Measurements from ENCODE around the gene SH3BGRL. TPM values are rescaled to one million over a fixed set of nuclear protein-coding genes. Genes with fewer than 3 reads are reported as not detected.

Gene SH3BGRL
- polyA plus RNA-seq (2012; rRNA removed), result 43.6 and 56.6 TPM in 2 replicates
- polyA plus RNA-seq (2012; cell fraction: cytosol; rRNA removed), result 76.5 and 107 TPM in 2 replicates
- 14.7 and 19.0 TPM in 2 replicates for polyA plus RNA-seq (2012; cell fraction: nucleus; rRNA removed)

GRCh38 chrX:81201671-81202455, at the start of gene SH3BGRL, which contains the start of gene HMGN5:
SH3BGRL (plus strand) TSS chrX:81202102; CDS start chrX:81202201, 99 bp downstream.
HMGN5 (minus strand) TSS chrX:81201913; CDS start chrX:81121549, 80,364 bp downstream.
- Histone ChIP-seq H3K36me3 (replicated peaks in 1 of 2; ENCODE audit: control insufficient read depth in 1 of 2, insufficient read depth in 2 of 2, low read length in 1 of 2) (no peaks in the 10 kb centered on the region), H2AFZ (ENCODE audit: low read depth) (peak within 1 kb of the TSS; percentile 92), H3K27ac (ENCODE audit: low read depth in 2 of 2, low read length in 1 of 2) (peak within 1 kb of the TSS; percentile 74 to 90), H3K4me1 (ENCODE audit: control insufficient read depth in 1 of 2, insufficient read depth in 2 of 2, low read depth in 1 of 2, low read length in 1 of 2) (no peaks in the 10 kb centered on the region; a peak in 1 of 4 replicates), H3K4me3 (ENCODE audit: low read depth in 2 of 2, low read length in 1 of 2) (peak within 1 kb of the TSS; percentile 69), H3K9me3 (no peaks in the 10 kb centered on the region), H4K20me1 (ENCODE audit: insufficient read depth) (no peaks in the 10 kb centered on the region), H3F3A (replicated peaks; ENCODE audit: insufficient read depth) (peaks cover 6% of the 10 kb centered on the region), H3K79me2 (ENCODE audit: insufficient read depth) (peaks cover 24% of the 10 kb centered on the region), H3K4me2 (peak within 1 kb of the TSS; percentile 80), H3K9ac (peak within 1 kb of the TSS; percentile 76), H3K9me2 (no peaks in the 10 kb centered on the region), H3K27me3 (ENCODE audit: insufficient read depth) (no peaks in the 10 kb centered on the region)
- CTCF ChIA-PET, result no interaction called here
- TF ChIP-seq TEAD4 (IDR thresholded peaks at IDR 0.05; ENCODE audit: borderline replicate concordance, insufficient read depth), result no peak
- TF ChIP-seq RCOR1 (IDR thresholded peaks at IDR 0.05; ENCODE audit: low read length), result no peak
- TF ChIP-seq, protein P1, sequence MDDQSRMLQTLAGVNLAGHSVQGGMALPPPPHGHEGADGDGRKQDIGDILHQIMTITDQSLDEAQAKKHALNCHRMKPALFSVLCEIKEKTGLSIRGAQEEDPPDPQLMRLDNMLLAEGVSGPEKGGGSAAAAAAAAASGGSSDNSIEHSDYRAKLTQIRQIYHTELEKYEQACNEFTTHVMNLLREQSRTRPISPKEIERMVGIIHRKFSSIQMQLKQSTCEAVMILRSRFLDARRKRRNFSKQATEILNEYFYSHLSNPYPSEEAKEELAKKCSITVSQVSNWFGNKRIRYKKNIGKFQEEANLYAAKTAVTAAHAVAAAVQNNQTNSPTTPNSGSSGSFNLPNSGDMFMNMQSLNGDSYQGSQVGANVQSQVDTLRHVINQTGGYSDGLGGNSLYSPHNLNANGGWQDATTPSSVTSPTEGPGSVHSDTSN (IDR thresholded peaks at IDR 0.05), result no peak
- TF ChIP-seq, protein P2, sequence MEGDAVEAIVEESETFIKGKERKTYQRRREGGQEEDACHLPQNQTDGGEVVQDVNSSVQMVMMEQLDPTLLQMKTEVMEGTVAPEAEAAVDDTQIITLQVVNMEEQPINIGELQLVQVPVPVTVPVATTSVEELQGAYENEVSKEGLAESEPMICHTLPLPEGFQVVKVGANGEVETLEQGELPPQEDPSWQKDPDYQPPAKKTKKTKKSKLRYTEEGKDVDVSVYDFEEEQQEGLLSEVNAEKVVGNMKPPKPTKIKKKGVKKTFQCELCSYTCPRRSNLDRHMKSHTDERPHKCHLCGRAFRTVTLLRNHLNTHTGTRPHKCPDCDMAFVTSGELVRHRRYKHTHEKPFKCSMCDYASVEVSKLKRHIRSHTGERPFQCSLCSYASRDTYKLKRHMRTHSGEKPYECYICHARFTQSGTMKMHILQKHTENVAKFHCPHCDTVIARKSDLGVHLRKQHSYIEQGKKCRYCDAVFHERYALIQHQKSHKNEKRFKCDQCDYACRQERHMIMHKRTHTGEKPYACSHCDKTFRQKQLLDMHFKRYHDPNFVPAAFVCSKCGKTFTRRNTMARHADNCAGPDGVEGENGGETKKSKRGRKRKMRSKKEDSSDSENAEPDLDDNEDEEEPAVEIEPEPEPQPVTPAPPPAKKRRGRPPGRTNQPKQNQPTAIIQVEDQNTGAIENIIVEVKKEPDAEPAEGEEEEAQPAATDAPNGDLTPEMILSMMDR (IDR thresholded peaks at IDR 0.05), result no peak
- TF ChIP-seq SIN3A (IDR thresholded peaks at IDR 0.05; ENCODE audit: borderline replicate concordance, low read depth, low read length), result 0 out of 2 replicates have a peak, but pooled peaks have one; percentile 50
- TF ChIP-seq ELF1 (IDR thresholded peaks at IDR 0.05), result peak; percentile 76
- TF ChIP-seq, protein P3, sequence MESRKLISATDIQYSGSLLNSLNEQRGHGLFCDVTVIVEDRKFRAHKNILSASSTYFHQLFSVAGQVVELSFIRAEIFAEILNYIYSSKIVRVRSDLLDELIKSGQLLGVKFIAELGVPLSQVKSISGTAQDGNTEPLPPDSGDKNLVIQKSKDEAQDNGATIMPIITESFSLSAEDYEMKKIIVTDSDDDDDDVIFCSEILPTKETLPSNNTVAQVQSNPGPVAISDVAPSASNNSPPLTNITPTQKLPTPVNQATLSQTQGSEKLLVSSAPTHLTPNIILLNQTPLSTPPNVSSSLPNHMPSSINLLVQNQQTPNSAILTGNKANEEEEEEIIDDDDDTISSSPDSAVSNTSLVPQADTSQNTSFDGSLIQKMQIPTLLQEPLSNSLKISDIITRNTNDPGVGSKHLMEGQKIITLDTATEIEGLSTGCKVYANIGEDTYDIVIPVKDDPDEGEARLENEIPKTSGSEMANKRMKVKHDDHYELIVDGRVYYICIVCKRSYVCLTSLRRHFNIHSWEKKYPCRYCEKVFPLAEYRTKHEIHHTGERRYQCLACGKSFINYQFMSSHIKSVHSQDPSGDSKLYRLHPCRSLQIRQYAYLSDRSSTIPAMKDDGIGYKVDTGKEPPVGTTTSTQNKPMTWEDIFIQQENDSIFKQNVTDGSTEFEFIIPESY (IDR thresholded peaks at IDR 0.05; ENCODE audit: borderline replicate concordance, low read depth), result peak; percentile 93
- TF ChIP-seq TAF1 (IDR thresholded peaks at IDR 0.05; ENCODE audit: borderline replicate concordance, low read depth, low read length), result peak; percentile 44; the same call in 1 of the 2 replicates
- TF ChIP-seq POLR2AphosphoS5 (IDR thresholded peaks at IDR 0.05; ENCODE audit: low read depth, low read length), result peak; percentile 59
- 0 out of 2 replicates have a peak, but pooled peaks have one; percentile 13 for TF ChIP-seq NFIC (IDR thresholded peaks at IDR 0.05; ENCODE audit: borderline replicate concordance)
- TF ChIP-seq, protein P4, sequence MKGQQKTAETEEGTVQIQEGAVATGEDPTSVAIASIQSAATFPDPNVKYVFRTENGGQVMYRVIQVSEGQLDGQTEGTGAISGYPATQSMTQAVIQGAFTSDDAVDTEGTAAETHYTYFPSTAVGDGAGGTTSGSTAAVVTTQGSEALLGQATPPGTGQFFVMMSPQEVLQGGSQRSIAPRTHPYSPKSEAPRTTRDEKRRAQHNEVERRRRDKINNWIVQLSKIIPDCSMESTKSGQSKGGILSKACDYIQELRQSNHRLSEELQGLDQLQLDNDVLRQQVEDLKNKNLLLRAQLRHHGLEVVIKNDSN (IDR thresholded peaks at IDR 0.05; ENCODE audit: borderline replicate concordance, low read depth), result no peak
- peak; percentile 97 for TF ChIP-seq CHD2 (IDR thresholded peaks at IDR 0.05; ENCODE audit: low read length, partially characterized antibody)
- TF ChIP-seq RAD21 (IDR thresholded peaks at IDR 0.05; ENCODE audit: low read length), result no peak
- 2% methylated on average over 23 of the region's 23 CpGs for WGBS (ENCODE audit: low lambda C conversion rate)
- POLR2A ChIA-PET, result interaction anchor here (0.6 kb wide), 2 partner anchors 23 to 659 kb away, joined by 3 to 4 read pairs; no protein-coding TSS in a partner anchor
- peak; percentile 56 for DNase-seq

Data from SK-N-SH (cell line).